ENCODE results near the gene CCDC159. TPM values are rescaled to one million over a fixed set of nuclear protein-coding genes. Genes with fewer than 3 reads are reported as not detected.

CCDC159 gene
- total and polyA plus RNA-seq, 2 experiments from 2014 or later: 3.4 to 6.2 TPM

GRCh38 chr19:11335449-11336146 is 10.7 kb upstream of the CCDC159 start (continued):
- TF ChIP-seq ZNF462 (CRISPR knock-in tag; IDR thresholded peaks at IDR 0.05) (no peak), ZNF331 (CRISPR knock-in tag; IDR thresholded peaks at IDR 0.05; ENCODE audit: low read depth) (no peak), CTCF (conservative IDR thresholded peaks at IDR 0.05; ENCODE audit: low read depth in 2 of 2) (no peak), CREB1 (CRISPR knock-in tag; IDR thresholded peaks at IDR 0.05; ENCODE audit: low read depth) (no peak)

- DNase-seq (ENCODE audit: low spot score) (no peak), ATAC-seq (no peak)
- H3K27ac Mint-ChIP-seq: no peak overlapping the region
- H3K4me1 ChIP-seq (ENCODE audit: insufficient read depth): peaks cover 3% of the 10 kb centered on the region; the same call in 1 of the 2 replicates
- no peaks in the 10 kb centered on the region for H3K79me2 ChIP-seq (replicated peaks; ENCODE audit: insufficient read depth)
- H3K4me2 ChIP-seq: no peak overlapping the region
- no peak overlapping the region for H3K4me3 ChIP-seq
- H3K36me3 ChIP-seq (ENCODE audit: insufficient read depth): no peaks in the 10 kb centered on the region
- H3K9me3 Mint-ChIP-seq: no peaks in the 10 kb centered on the region
- TF ChIP-seq STAT1 (IDR thresholded peaks at IDR 0.05; ENCODE audit: unreplicated experiment) (no peak), NANOG (IDR thresholded peaks at IDR 0.05; ENCODE audit: borderline replicate concordance) (no peak), ZNF114 (CRISPR knock-in tag; IDR thresholded peaks at IDR 0.05) (no peak), POLR2AphosphoS5 (IDR thresholded peaks at IDR 0.05; ENCODE audit: low read depth) (no peak), JUNB (IDR thresholded peaks at IDR 0.05; ENCODE audit: unreplicated experiment) (no peak), EZH2 (IDR thresholded peaks at IDR 0.05; ENCODE audit: low read depth, unreplicated experiment) (no peak), REST (IDR thresholded peaks at IDR 0.05; ENCODE audit: unreplicated experiment) (no peak)
- H3K27me3 ChIP-seq (ENCODE audit: insufficient read depth): no peaks in the 10 kb centered on the region
- H3K27ac ChIP-seq (ENCODE audit: low read depth): no peak overlapping the region
- no peak overlapping the region for H3K4me3 Mint-ChIP-seq
- peaks cover 36% of the 10 kb centered on the region for H3K36me3 Mint-ChIP-seq (ENCODE audit: low read depth)
- H3K27me3 Mint-ChIP-seq (ENCODE audit: insufficient read depth, low read depth, poor library complexity): peaks cover 11% of the 10 kb centered on the region
- H3K4me1 Mint-ChIP-seq: peaks cover 3% of the 10 kb centered on the region; the same call in 2 of the 3 replicates
- no peaks in the 10 kb centered on the region; the same call in 1 of the 2 replicates for H4K20me1 ChIP-seq (replicated peaks; ENCODE audit: insufficient read depth)
- H3K9me2 ChIP-seq (ENCODE audit: insufficient read depth): no peaks in the 10 kb centered on the region
- H3F3A ChIP-seq (replicated peaks; ENCODE audit: low read depth): 0 out of 2 replicates have a peak, but pooled peaks cover 3% of the 10 kb centered on the region
- no peak overlapping the region for H2AFZ ChIP-seq
Observed at GRCh38 chr19:11337080-11337479, 9.2 kb upstream of the CCDC159 start.
